Upper lobe of left lung (tissue), 6 donors: ENCODE measurements around the gene TRPM6. TPM values are rescaled to one million over a fixed set of nuclear protein-coding genes. Genes with fewer than 3 reads are reported as not detected.
"Not testable (repeated sequence)": the region's sequence is repeated elsewhere in the genome, so short reads cannot be mapped to it uniquely, and the experiment has no call there.

Source experiments
- ATAC-seq, 2 donors: fragments of 200-7000 bp; cut with Tn5 transposase; one replicate each; pipeline ENCODE4 v1.9.1; 2022; ENCODE audit warnings: mild to moderate bottlenecking in 2 of 2, moderate library complexity in 2 of 2; ENCODE audit not compliant: low FRiP score in 2 of 2
- DNase-seq, 2 donors: peaks; one replicate each; pipeline ENCODE4 v3.0.0-alpha.2; 2019 to 2020
- H3K27ac ChIP-seq, 4 donors: fragments of 200-600 bp; sonication (generic); one replicate each; pipeline ENCODE4 v1.5.1; 2016 to 2019
- H3K27me3 ChIP-seq, 4 donors: fragments of 200-600 bp; sonication (generic); one replicate each; pipeline ENCODE4 v1.5.1; 2017 to 2019
- H3K36me3 ChIP-seq, 4 donors: fragments of 200-600 bp; sonication (generic); one replicate each; pipeline ENCODE4 v1.5.1; 2016 to 2019
- H3K4me1 ChIP-seq, 4 donors: fragments of 200-600 bp; sonication (generic); one replicate each; pipeline ENCODE4 v1.5.1; 2018 to 2019
- H3K4me3 ChIP-seq, 4 donors: fragments of 200-600 bp; sonication (generic); one replicate each; pipeline ENCODE4 v1.5.1; 2017 to 2019; ENCODE audit warnings: mild to moderate bottlenecking in 2 of 4, moderate library complexity in 1 of 4
- H3K9me3 ChIP-seq, 4 donors: fragments of 200-600 bp; sonication (generic); one replicate each; pipeline ENCODE4 v1.5.1; 2018 to 2019
- CTCF ChIP-seq, 6 experiments: fragments of 450-650 bp in 4 of 6; fragments of 200-600 bp in 2 of 6; sonication (generic) in 2 of 6; IDR thresholded peaks; one replicate each; pipeline ENCODE4 v1.5.1; 2016 to 2019; ENCODE audit warnings: antibody characterized with exemption in 6 of 6
- EP300 ChIP-seq, 4 donors: sonication (generic); formaldehyde crosslinking; IDR thresholded peaks; one replicate each; pipeline ENCODE4 v1.5.1; 2017; ENCODE audit warnings: antibody characterized with exemption in 4 of 4, control low read depth in 2 of 4
- POLR2A ChIP-seq, 4 donors: fragments of 450-650 bp; IDR thresholded peaks; one replicate each; pipeline ENCODE4 v1.5.1; 2016 to 2017; ENCODE audit warnings: antibody characterized with exemption in 4 of 4, mild to moderate bottlenecking in 2 of 4
- POLR2AphosphoS5 ChIP-seq, 2 donors: sonication (generic); formaldehyde crosslinking; IDR thresholded peaks; one replicate each; pipeline ENCODE4 v1.5.1; 2017; ENCODE audit warnings: antibody characterized with exemption in 2 of 2
- WGBS, 2 donors: methylation state at CpG; one replicate each; pipeline ENCODE4 v1.1.5; 2017 to 2018; 5-methylcytosine and 5-hydroxymethylcytosine counted together
- total RNA-seq, 6 donors: library from RNA; depleted of rRNA in 4 of 6; stranded (reverse); fragments of >200 nt in 4 of 6; gene quantifications; one replicate each; pipeline versions ENCODE4 v1.1.0 to v1.2.1, GENCODE V29; 2016 to 2021
- donor health status: DM: no; HTN: no; CAD: no; lungs with moderate emphysema.
- donor health status: DM: no; HTN: yes; CAD: no; lungs with severe emphysema.

TRPM6 gene
- total RNA-seq, 6 donors from 2014 or later: under 0.01 to 3.0 (median 1.3) TPM

GRCh38 chr9:74872619-74873233 lies 15.0 kb downstream of the TRPM6 start:
- H3K27me3 ChIP-seq: no peaks in the 10 kb centered on the region
- no peaks in the 10 kb centered on the region for H3K4me1 ChIP-seq
- TF ChIP-seq POLR2AphosphoS5 (IDR thresholded peaks at IDR 0.05) (no peak), EP300 (IDR thresholded peaks at IDR 0.05) (no peak), CTCF (IDR thresholded peaks at IDR 0.05) (no peak), POLR2A (IDR thresholded peaks at IDR 0.05) (no peak)
- no peaks in the 10 kb centered on the region for H3K36me3 ChIP-seq
- no peak for DNase-seq
- H3K4me3 ChIP-seq: no peak overlapping the region
- ATAC-seq: no peak
- no peaks in the 10 kb centered on the region for H3K9me3 ChIP-seq
- H3K27ac ChIP-seq: no peak overlapping the region
- WGBS, 2 donors: 84 to 89% methylated on average over 9 of the region's 9 CpGs

- 74 to 86% methylated on average over 4 of the region's 4 CpGs for WGBS, 2 donors
- H3K27ac ChIP-seq: no peak overlapping the region
- no peak for ATAC-seq
- no peaks in the 10 kb centered on the region for H3K4me1 ChIP-seq
- H3K4me3 ChIP-seq: no peak overlapping the region
- no peak for TF ChIP-seq EP300 (IDR thresholded peaks at IDR 0.05)
- TF ChIP-seq POLR2AphosphoS5 (IDR thresholded peaks at IDR 0.05): no peak
- TF ChIP-seq POLR2A (IDR thresholded peaks at IDR 0.05): no peak
- no peak for TF ChIP-seq CTCF (IDR thresholded peaks at IDR 0.05)
- no peaks in the 10 kb centered on the region for H3K9me3 ChIP-seq
- no peaks in the 10 kb centered on the region for H3K36me3 ChIP-seq
- DNase-seq: no peak
- H3K27me3 ChIP-seq: no peaks in the 10 kb centered on the region
These were observed 20.2 kb downstream of the TRPM6 start for GRCh38 chr9:74867483-74867882.

GRCh38 chr9:74865177-74865576 lies 22.5 kb downstream of the TRPM6 start:
- 58 to 62% methylated on average over 3 of the region's 3 CpGs for WGBS, 2 donors
- ATAC-seq (no peak), DNase-seq (no peak)

GRCh38 chr9:74861773-74862474 lies 25.8 kb downstream of the TRPM6 start:
- no peaks in the 10 kb centered on the region for H3K36me3 ChIP-seq
- TF ChIP-seq EP300 (IDR thresholded peaks at IDR 0.05) (no peak), CTCF (IDR thresholded peaks at IDR 0.05) (no peak), POLR2A (IDR thresholded peaks at IDR 0.05) (no peak), POLR2AphosphoS5 (IDR thresholded peaks at IDR 0.05) (no peak)
- peaks cover 0 to 10% (median 5%) of the 10 kb centered on the region in 4 donors for H3K4me1 ChIP-seq
- no peak overlapping the region for H3K4me3 ChIP-seq
- DNase-seq (no peak), ATAC-seq (no peak)
- peak overlapping the region in 3 of 4 donors; percentile 21 to 58 (median 31) for H3K27ac ChIP-seq
- no peaks in the 10 kb centered on the region for H3K9me3 ChIP-seq
- 53 to 60% methylated on average over 6 of the region's 6 CpGs for WGBS, 2 donors
- no peaks in the 10 kb centered on the region for H3K27me3 ChIP-seq

More at GRCh38 chr9:74865177-74865576, 22.5 kb downstream of the TRPM6 start:
- H3K27ac ChIP-seq: peak overlapping the region in 1 of 4 donors; percentile 40
- H3K4me1 ChIP-seq: peaks cover 0 to 10% (median 5%) of the 10 kb centered on the region in 4 donors
- H3K36me3 ChIP-seq: no peaks in the 10 kb centered on the region
- no peak overlapping the region for H3K4me3 ChIP-seq
- H3K9me3 ChIP-seq: no peaks in the 10 kb centered on the region
- no peak for TF ChIP-seq EP300 (IDR thresholded peaks at IDR 0.05)
- H3K27me3 ChIP-seq: no peaks in the 10 kb centered on the region

GRCh38 chr9:74861071-74861470 lies 26.6 kb downstream of the TRPM6 start:
- Histone ChIP-seq H3K9me3 (no peaks in the 10 kb centered on the region), H3K27ac (peak overlapping the region in 1 of 4 donors; percentile 58), H3K36me3 (no peaks in the 10 kb centered on the region), H3K4me1 (peaks cover 0 to 10% (median 5%) of the 10 kb centered on the region in 4 donors), H3K4me3 (no peak overlapping the region), H3K27me3 (no peaks in the 10 kb centered on the region)
- ATAC-seq (no peak), DNase-seq (no peak)
- 37 to 43% methylated on average over 3 of the region's 3 CpGs for WGBS, 2 donors
- TF ChIP-seq POLR2A (IDR thresholded peaks at IDR 0.05) (no peak), POLR2AphosphoS5 (IDR thresholded peaks at IDR 0.05) (no peak), CTCF (IDR thresholded peaks at IDR 0.05) (no peak), EP300 (IDR thresholded peaks at IDR 0.05) (no peak)

- WGBS, 2 donors: 87 to 99% methylated on average over 5 of the region's 5 CpGs
These were observed 27.5 kb downstream of the TRPM6 start for GRCh38 chr9:74860247-74860646.

More at GRCh38 chr9:74860247-74860646, 27.5 kb downstream of the TRPM6 start:
- ATAC-seq, DNase-seq, H3K27ac ChIP-seq, H3K4me3 ChIP-seq, H3K36me3 ChIP-seq, H3K27me3 ChIP-seq, H3K9me3 ChIP-seq: not testable (repeated sequence)
- peaks cover 0 to 10% (median 5%) of the 10 kb centered on the region in 4 donors for H3K4me1 ChIP-seq
